GM21825 (cell line): ENCODE results near the gene NEU4.
"Not testable (repeated sequence)": the region's sequence is repeated elsewhere in the genome, so short reads cannot be mapped to it uniquely, and the experiment has no call there.

Experiments
- ATAC-seq: cut with Tn5 transposase; IDR thresholded peaks from one replicate; pipeline ENCODE4 v1.9.1; 2021; ENCODE audit warnings: mild to moderate bottlenecking, moderate library complexity; ENCODE audit not compliant: unreplicated experiment

The NEU4 gene

GRCh38 chr2:241808721-241809382, at the start of gene NEU4:
Gene NEU4, plus strand, starts transcription at chr2:241809193. Its CDS starts 5,292 bp downstream, at chr2:241814485.
- no peak for ATAC-seq

- not testable (repeated sequence) for ATAC-seq
These were observed 49.1 kb upstream of the NEU4 start for GRCh38 chr2:241759893-241760292.

GRCh38 chr2:241760301-241760771, 48.7 kb upstream of the NEU4 start:
- no peak for ATAC-seq

- ATAC-seq, result no peak
These were observed 46.6 kb upstream of the NEU4 start for GRCh38 chr2:241762321-241762932.

- no peak for ATAC-seq
These were observed 46.0 kb upstream of the NEU4 start for GRCh38 chr2:241762933-241763369.

- no peak for ATAC-seq
These were observed 45.3 kb upstream of the NEU4 start for GRCh38 chr2:241763551-241764274.

GRCh38 chr2:241764275-241765241, 44.4 kb upstream of the NEU4 start:
- no peak for ATAC-seq

- ATAC-seq, result no peak
These were observed 41.3 kb upstream of the NEU4 start for GRCh38 chr2:241767464-241768250.

- no peak for ATAC-seq
These were observed 40.7 kb upstream of the NEU4 start for GRCh38 chr2:241768251-241768711.

GRCh38 chr2:241768850-241769249, 40.1 kb upstream of the NEU4 start:
- ATAC-seq, result no peak

- no peak for ATAC-seq
These were observed 39.2 kb upstream of the NEU4 start for GRCh38 chr2:241769819-241770184.

- ATAC-seq, result no peak
These were observed 38.6 kb upstream of the NEU4 start for GRCh38 chr2:241770185-241770935.

- ATAC-seq, result no peak
These were observed 38.1 kb upstream of the NEU4 start for GRCh38 chr2:241770936-241771285.

GRCh38 chr2:241771286-241772062, 37.5 kb upstream of the NEU4 start:
- ATAC-seq, result no peak

GRCh38 chr2:241772063-241772499, 36.9 kb upstream of the NEU4 start:
- no peak for ATAC-seq

GRCh38 chr2:241773511-241774418, 35.2 kb upstream of the NEU4 start:
- ATAC-seq, result no peak
